NCI-H2227 treated with DMSO at 0.1 percent for 48 hours (cell line): Measurements from ENCODE around the gene EFCAB9.
A peak's percentile ranks its signal among the peaks of the same experiment; 100 is the strongest.

ENCODE experiments used
- DNase-seq: peaks from one replicate; lab custom pipeline; 2025; lab: John Stamatoyannopoulos, UW

Gene EFCAB9

GRCh38 chr5:172166030-172166826 lies 27.7 kb upstream of the EFCAB9 start:
- no peak for DNase-seq

DNA sequence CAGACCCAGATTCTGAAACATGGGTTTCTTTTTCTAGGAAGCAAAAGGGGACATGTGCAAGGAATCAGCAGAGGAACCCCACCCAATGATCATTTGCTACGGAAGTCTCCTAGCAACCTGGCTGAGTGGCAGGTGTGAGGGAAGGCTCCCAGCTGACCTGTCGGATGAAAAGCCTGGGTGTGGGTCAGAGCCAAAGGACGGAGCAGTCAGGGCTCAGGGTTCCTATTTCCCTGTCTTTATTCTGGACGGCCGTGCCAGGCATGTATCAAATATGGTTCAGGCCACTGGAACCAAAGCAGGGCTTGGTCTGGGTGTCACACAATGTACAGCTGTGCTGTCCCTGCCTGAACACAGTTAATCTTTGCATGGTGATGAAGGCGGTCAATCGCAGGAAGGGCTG lies 26.1 kb upstream of the EFCAB9 start:
- DNase-seq: no peak

DNA sequence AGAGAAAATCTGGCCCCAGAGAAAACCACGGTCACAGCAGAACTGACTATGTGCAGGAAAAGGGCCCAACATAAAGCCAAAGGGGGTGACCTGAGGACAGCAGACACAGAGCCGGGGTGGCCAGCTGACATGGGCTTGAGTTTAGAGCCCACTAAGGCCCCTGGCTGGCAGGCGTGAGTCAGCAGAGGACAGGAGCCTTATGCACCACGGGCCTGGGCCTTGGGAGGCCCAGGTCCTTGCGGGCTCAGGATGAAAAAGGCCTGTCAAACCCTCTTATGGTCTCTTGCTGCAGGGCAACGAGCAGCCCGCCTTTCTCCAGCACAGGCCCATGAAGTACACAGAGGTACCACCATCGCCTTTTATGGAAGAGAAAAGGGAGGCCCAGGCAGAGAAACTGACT lies 25.7 kb upstream of the EFCAB9 start:
- no peak for DNase-seq

- DNase-seq: no peak
Measured at GRCh38 chr5:172169216-172169615, 24.8 kb upstream of the EFCAB9 start.

DNA sequence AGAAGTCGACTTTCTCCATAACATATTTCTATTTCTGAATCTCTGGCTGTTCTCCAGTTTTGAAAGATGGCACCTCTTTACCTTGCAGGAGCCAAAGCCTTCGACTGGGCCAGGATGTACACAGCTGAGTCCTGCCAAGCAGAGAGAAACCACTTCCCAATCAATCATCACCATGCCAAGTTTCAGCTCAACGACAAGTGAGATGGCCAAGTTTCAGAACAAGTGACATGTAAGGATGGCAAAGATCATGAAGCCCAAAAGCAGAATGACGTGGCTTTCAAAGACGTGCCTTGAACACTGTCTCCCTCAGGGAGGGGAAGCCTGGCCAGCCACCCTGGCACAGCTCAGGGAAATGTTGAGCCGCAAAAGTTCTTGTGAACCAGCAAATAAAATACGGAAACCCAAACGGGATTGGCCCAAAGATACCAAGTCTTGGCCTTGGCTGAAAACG lies 23.7 kb upstream of the EFCAB9 start:
- no peak for DNase-seq

DNA sequence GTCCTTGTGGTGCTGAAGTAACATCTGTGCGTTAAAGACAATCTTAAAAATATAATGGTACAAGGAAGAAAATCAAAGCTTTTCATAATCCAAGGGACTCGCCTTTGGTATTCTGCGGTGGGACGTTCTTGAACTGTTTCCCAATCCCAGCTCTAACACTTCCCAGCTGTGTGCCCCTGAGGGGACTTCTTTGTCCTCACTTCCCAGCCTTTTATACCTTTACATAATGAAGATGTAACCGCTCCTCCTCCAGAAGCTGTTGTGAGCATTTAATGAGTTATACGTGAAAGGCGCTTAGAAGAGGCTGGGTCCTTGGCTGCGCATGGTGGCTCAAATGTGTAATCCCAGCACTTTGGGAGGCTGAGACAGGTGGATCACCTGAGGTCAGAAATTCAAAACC lies 22.9 kb upstream of the EFCAB9 start:
- DNase-seq: no peak

- DNase-seq: no peak
Measured at GRCh38 chr5:172172912-172173563, 20.9 kb upstream of the EFCAB9 start.

- no peak for DNase-seq
Measured at GRCh38 chr5:172173564-172174153, 20.3 kb upstream of the EFCAB9 start.

DNA sequence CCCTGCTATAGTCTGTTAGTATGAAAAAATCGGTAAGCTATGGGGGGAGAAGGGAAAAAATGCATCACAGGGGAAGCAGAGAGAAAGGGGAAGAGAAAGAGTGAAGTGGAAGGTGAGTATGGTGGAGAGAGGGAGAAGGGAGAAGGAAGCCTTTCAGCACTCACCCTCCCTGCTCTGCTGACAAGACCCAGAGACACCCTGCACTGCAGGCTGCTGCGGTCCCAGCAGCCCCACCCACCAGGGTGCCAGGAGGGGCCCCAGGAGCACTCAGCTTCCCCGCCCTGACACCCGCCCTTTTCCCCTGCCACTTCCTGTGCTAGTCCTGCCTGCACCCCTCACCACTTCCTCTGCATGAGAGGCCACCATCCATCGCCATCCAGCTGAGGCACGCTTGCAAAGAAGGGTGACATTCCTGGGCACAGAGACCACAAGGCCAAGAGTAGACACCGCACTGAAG lies 18.7 kb upstream of the EFCAB9 start:
- DNase-seq: no peak

GRCh38 chr5:172177176-172177575 lies 16.8 kb upstream of the EFCAB9 start:
- no peak for DNase-seq

DNA sequence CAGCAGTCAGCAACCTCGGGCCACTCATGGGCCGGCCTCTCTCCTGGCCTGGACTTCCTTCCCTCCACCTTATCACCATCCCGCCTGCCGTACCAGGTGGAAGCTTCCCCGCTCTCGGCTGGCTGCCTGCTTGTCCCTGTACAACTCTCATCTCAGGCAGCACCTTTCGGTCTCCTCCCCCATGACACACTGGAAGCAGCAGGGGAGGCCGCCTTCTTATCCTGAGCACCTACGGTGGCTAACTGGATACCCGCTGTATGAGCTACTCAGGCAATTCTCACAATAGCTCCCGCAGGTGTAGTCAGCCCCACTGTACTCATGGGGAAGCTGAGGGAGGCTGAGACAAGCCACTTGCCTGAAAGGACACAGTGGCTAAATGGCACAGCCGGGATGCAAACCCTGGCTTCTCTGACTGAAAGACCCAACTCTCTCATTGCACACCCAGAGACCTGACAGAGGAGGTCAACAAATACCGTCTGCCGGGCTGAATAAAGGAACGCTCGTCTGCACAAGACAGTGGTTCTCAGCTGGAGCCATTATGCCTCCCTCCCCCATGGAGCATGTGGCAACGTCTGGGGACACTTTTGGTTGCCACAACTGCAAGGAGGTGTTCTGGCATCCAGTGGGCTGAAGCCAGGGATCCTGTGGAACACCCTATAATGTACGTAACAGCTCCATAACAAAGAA lies 15.5 kb upstream of the EFCAB9 start:
- no peak for DNase-seq

DNA sequence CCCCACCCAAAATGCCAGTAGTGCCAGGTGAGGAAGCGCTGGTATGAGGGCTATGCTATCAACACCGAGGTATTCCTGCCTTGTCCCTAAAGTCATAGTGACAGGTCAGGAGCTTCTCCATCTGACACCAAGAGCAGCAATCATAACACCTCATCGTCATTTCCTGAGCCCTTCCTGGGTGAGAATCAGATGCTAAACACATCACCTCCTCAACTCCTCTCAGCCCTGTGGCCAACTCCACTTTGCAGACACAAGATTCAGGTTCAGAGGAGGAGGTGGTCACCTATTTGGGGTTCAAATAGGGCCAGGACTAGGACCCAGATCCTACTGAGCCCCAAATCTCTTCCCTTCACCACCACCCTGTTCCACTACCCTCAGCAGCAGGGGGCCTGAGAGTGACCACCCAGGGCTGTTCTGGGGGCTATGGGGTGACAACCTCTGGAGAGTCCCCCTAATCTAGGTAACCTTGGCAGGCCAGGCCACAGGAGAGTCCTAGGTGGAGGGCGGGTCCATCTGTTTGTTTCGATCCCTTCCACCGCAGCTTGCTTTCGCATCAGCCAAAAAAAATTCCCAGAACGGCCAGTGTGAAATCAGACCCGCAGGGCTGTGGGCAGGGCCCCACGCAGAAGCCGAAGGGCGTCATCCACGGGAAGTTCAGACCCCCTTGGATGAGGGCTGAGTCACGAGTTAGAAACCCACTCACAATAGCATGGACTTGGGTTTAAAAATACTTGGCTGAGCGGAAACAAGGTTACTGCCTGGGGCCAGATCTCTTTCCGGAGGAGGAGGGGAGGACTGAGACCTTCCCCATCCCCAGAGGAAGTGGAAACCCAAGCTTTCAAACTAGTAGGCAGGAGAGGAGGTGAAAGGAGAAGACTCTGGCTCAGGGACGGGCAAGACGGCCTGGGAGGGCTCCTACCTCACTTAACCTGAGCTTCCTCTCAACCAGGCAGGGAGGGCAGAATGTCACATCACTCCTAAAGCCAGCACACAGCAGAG lies 14.7 kb upstream of the EFCAB9 start:
- DNase-seq: no peak

DNA sequence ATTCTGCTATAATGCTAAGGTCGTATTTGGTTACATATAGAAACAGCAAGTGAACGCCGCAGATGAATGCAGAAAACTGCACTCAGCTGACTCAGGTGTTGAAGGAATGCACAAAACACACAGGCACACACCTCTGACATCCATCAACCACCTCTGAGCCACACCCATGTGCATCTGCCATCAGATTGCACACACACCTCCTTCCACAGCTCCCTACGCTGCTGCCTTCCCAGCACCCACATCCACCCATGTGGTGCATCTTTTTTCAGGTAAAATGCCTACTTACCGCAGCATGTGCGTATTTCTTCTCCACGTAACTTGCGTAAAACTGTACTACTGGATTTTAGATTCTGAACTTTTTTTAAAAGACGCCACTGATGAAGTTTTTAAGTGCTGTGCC lies 13.0 kb upstream of the EFCAB9 start:
- DNase-seq: no peak

- no peak for DNase-seq
Measured at GRCh38 chr5:172182291-172182690, 11.7 kb upstream of the EFCAB9 start.

GRCh38 chr5:172183881-172184280 lies 10.1 kb upstream of the EFCAB9 start:
- DNase-seq: no peak

- DNase-seq: no peak
Measured at GRCh38 chr5:172185096-172185461, 8.9 kb upstream of the EFCAB9 start.

DNA sequence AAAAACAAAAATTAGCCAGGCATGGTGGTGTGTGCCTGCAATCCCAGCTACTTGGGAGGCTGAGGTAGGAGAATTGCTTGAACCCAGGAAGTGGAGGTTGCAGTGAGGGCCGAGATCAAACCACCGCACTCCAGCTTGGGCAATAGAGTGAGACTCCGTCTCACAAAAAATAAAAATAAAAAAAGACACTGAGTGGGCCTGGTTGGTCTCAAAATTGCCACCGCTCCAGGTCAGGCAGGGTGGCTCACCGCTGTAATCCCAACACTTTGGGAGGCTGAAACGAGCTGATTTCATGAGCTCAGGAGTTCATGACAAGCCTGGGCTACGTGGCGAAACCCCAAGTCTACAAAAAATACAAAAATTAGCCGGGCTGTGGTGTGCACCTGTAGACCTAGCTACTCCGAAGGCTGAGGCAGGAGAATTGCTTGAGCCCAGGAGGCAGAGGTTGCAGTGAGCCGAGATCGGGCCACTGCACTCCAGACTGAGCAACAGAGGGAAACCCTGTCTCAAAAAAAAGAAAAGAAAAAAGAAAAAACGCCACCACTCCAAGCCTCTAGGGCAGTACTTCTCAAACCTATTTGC lies 7.8 kb upstream of the EFCAB9 start:
- DNase-seq: no peak

GRCh38 chr5:172187118-172188032 lies 6.6 kb upstream of the EFCAB9 start:
- DNase-seq: peak; percentile 3

DNA sequence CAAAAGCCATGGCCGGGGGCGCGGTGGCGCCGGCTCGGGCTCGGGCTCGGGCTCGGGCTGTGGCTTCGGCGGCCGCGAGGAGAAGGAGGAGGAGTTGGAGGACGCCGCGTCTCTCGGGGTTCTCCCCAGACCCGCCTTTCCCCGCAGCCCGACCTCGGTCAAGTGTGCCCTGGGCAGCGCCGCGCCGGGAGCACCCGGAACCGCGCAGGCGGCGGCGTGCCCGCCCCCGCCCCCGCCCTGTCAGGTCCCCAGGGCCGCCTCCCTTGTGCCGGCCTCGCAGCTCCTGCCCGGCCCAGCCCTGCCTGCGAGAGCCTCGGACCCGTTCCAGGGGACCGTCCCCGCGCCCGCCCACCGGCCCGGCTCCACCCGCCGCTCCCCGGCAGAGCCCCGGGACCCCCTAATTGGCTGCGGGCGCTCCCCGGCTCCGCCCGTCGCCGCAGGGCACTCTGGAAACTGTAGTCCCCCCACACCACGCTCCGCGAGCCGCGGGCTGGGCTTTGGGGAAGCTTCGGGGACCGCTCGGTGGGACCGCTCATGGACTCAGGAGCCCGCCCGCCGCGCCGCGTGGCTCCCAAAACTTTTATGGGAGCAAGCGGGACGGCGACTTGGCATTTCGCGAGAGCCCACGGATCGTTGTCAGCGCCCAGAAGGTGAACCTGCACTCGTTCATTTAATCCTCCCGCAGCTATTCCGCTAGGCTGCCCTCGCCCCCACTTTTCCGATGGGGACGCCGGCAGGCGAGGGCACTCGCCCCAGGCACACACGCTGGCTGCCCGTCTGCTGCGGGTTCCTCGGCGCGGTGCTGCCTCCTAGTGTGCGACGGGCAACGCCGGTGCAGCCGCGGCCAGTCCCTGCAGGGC lies 5.7 kb upstream of the EFCAB9 start, which contains the start of gene STK10:
Gene STK10 (minus strand): TSS at position 192 of the 860 bp plus-strand sequence. CDS start 182 bp downstream, at position 10.
- DNase-seq: peak; percentile 73
